K562 (cell line): ENCODE measurements around the gene ENKD1.

ENCODE experiments used
- ARHGAP35 ChIP-seq: fragments of 450-650 bp; IDR thresholded peaks from 2 replicates; pipeline ENCODE4 v1.6.1; 2018; ENCODE audit not compliant: partially characterized antibody
- LEF1 ChIP-seq: fragments of 450-650 bp; IDR thresholded peaks from 2 replicates; pipeline ENCODE4 v1.6.1; 2016; ENCODE audit warnings: mild to moderate bottlenecking
- PHF20 ChIP-seq: fragments of 450-650 bp; IDR thresholded peaks from 2 replicates; pipeline ENCODE4 v1.6.1; 2018; ENCODE audit not compliant: partially characterized antibody

DNA sequence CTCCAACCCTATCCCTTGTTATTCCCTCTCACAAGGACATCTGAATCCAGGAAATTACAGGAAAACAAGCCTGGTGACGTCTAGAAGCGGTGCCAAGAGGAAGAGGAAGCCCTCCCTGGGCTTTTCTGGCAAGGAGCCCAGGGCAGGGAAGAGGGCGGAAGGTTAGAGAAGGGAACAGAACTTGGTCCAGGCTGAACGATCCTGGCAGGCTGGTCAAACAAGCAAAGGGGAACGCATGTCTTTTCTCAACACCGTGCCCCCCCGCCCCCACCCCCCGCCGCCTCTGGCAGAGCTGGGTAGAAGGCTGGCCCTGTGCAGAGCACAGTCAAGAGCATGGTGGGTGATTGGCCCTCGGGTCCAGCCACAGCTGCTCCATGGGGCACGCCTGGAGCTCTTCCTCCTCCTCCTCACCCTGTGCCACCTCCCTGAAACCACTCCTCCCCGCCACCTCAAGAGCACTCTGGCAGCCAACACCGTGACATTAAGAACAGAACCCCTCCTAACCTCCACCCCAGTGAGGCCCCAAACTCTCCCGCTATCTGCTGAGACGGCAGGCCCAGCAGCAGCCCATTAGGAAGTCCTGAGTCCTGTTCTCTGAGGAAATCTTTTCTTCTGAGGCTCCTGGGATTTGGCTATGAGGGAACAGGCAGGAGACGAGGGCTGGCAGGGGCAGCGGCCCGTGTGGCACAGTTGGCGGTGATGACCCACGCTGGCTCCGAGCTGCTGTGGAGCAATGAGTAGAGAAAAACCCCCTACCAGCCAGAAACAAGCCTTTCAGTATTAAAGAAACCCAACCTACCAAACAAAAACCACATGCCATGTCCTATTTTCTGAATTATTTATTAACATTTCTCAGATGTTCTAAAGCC lies 7.4 kb upstream of the ENKD1 start:
- no peak for TF ChIP-seq PHF20
- no peak for TF ChIP-seq LEF1
- no peak for TF ChIP-seq ARHGAP35
